Measurements from ENCODE around the gene C2CD4D.

C2CD4D gene

GRCh38 chr1:151807131-151807530, 32.5 kb downstream of the C2CD4D start:
- peaks cover 0 to 16% (median 0%) of the 10 kb centered on the region in 5 donors for H3K27me3 ChIP-seq (ENCODE audit: control insufficient read depth in 5 of 5, insufficient read depth in 4 of 5, low read length in 5 of 5)
- H3K4me3 ChIP-seq (ENCODE audit: low read depth in 1 of 5, low read length in 5 of 5), result no peak overlapping the region
- H3K9me3 ChIP-seq (ENCODE audit: control insufficient read depth in 5 of 5, low read length in 5 of 5), result no peaks in the 10 kb centered on the region
- H3K27ac ChIP-seq (ENCODE audit: low read depth, low read length), result no peak overlapping the region
- no peaks in the 10 kb centered on the region for H3K36me3 ChIP-seq (ENCODE audit: control insufficient read depth in 5 of 5, insufficient read depth in 5 of 5, low read length in 5 of 5)
- H3K9ac ChIP-seq (ENCODE audit: low read length in 5 of 5), result no peak overlapping the region
- H3K4me1 ChIP-seq (ENCODE audit: control insufficient read depth in 5 of 5, insufficient read depth in 5 of 5, low read length in 5 of 5), result peaks cover 0 to 40% (median 9%) of the 10 kb centered on the region in 5 donors

GRCh38 chr1:151806170-151806569, 33.5 kb downstream of the C2CD4D start:
- peaks cover 0 to 16% (median 5%) of the 10 kb centered on the region in 5 donors for H3K27me3 ChIP-seq (ENCODE audit: control insufficient read depth in 5 of 5, insufficient read depth in 4 of 5, low read length in 5 of 5)
- H3K9me3 ChIP-seq (ENCODE audit: control insufficient read depth in 5 of 5, low read length in 5 of 5), result no peaks in the 10 kb centered on the region
- H3K4me1 ChIP-seq (ENCODE audit: control insufficient read depth in 5 of 5, insufficient read depth in 5 of 5, low read length in 5 of 5), result peaks cover 0 to 38% (median 9%) of the 10 kb centered on the region in 5 donors
- H3K9ac ChIP-seq (ENCODE audit: low read length in 5 of 5), result no peak overlapping the region
- H3K36me3 ChIP-seq (ENCODE audit: control insufficient read depth in 5 of 5, insufficient read depth in 5 of 5, low read length in 5 of 5), result no peaks in the 10 kb centered on the region
- H3K27ac ChIP-seq (ENCODE audit: low read depth, low read length), result no peak overlapping the region
- no peak overlapping the region for H3K4me3 ChIP-seq (ENCODE audit: low read depth in 1 of 5, low read length in 5 of 5)

GRCh38 chr1:151805066-151805820, 34.4 kb downstream of the C2CD4D start, which contains the start of gene LINGO4:
Gene LINGO4, minus strand, starts transcription at chr1:151805419. Its CDS starts 2,715 bp downstream, at chr1:151802704.
- Histone ChIP-seq H3K36me3 (ENCODE audit: control insufficient read depth in 5 of 5, insufficient read depth in 5 of 5, low read length in 5 of 5) (no peaks in the 10 kb centered on the region), H3K4me3 (ENCODE audit: low read depth in 1 of 5, low read length in 5 of 5) (no peak within 1 kb of the TSS), H3K27me3 (ENCODE audit: control insufficient read depth in 5 of 5, insufficient read depth in 4 of 5, low read length in 5 of 5) (peaks cover 0 to 19% (median 10%) of the 10 kb centered on the region in 5 donors), H3K4me1 (ENCODE audit: control insufficient read depth in 5 of 5, insufficient read depth in 5 of 5, low read length in 5 of 5) (peaks cover 0 to 33% (median 9%) of the 10 kb centered on the region in 5 donors), H3K9me3 (ENCODE audit: control insufficient read depth in 5 of 5, low read length in 5 of 5) (no peaks in the 10 kb centered on the region), H3K9ac (ENCODE audit: low read length in 5 of 5) (no peak within 1 kb of the TSS), H3K27ac (ENCODE audit: low read depth, low read length) (no peak within 1 kb of the TSS)

- no peaks in the 10 kb centered on the region for H3K36me3 ChIP-seq (ENCODE audit: control insufficient read depth in 5 of 5, insufficient read depth in 5 of 5, low read length in 5 of 5)
- H3K4me1 ChIP-seq (ENCODE audit: control insufficient read depth in 5 of 5, insufficient read depth in 5 of 5, low read length in 5 of 5), result peaks cover 0 to 22% (median 6%) of the 10 kb centered on the region in 5 donors
- H3K9ac ChIP-seq (ENCODE audit: low read length in 5 of 5), result no peak overlapping the region
- peaks cover 0 to 22% (median 17%) of the 10 kb centered on the region in 5 donors for H3K27me3 ChIP-seq (ENCODE audit: control insufficient read depth in 5 of 5, insufficient read depth in 4 of 5, low read length in 5 of 5)
- H3K4me3 ChIP-seq (ENCODE audit: low read depth in 1 of 5, low read length in 5 of 5), result no peak overlapping the region
- H3K9me3 ChIP-seq (ENCODE audit: control insufficient read depth in 5 of 5, low read length in 5 of 5), result no peaks in the 10 kb centered on the region
- no peak overlapping the region for H3K27ac ChIP-seq (ENCODE audit: low read depth, low read length)
Observed at GRCh38 chr1:151803915-151804314, 35.7 kb downstream of the C2CD4D start.

GRCh38 chr1:151803164-151803563, 36.5 kb downstream of the C2CD4D start:
- H3K27ac ChIP-seq (ENCODE audit: low read depth, low read length), result no peak overlapping the region
- H3K36me3 ChIP-seq (ENCODE audit: control insufficient read depth in 5 of 5, insufficient read depth in 5 of 5, low read length in 5 of 5), result no peaks in the 10 kb centered on the region
- H3K27me3 ChIP-seq (ENCODE audit: control insufficient read depth in 5 of 5, insufficient read depth in 4 of 5, low read length in 5 of 5), result peaks cover 0 to 26% (median 18%) of the 10 kb centered on the region in 5 donors
- H3K9ac ChIP-seq (ENCODE audit: low read length in 5 of 5), result no peak overlapping the region
- H3K4me1 ChIP-seq (ENCODE audit: control insufficient read depth in 5 of 5, insufficient read depth in 5 of 5, low read length in 5 of 5), result peaks cover 0 to 22% (median 6%) of the 10 kb centered on the region in 5 donors
- H3K9me3 ChIP-seq (ENCODE audit: control insufficient read depth in 5 of 5, low read length in 5 of 5), result no peaks in the 10 kb centered on the region
- no peak overlapping the region for H3K4me3 ChIP-seq (ENCODE audit: low read depth in 1 of 5, low read length in 5 of 5)

- Histone ChIP-seq H3K9ac (ENCODE audit: low read length in 5 of 5) (no peak overlapping the region), H3K27me3 (ENCODE audit: control insufficient read depth in 5 of 5, insufficient read depth in 4 of 5, low read length in 5 of 5) (peaks cover 0 to 30% (median 18%) of the 10 kb centered on the region in 5 donors), H3K4me1 (ENCODE audit: control insufficient read depth in 5 of 5, insufficient read depth in 5 of 5, low read length in 5 of 5) (peaks cover 0 to 22% (median 6%) of the 10 kb centered on the region in 5 donors), H3K4me3 (ENCODE audit: low read depth in 1 of 5, low read length in 5 of 5) (no peak overlapping the region), H3K36me3 (ENCODE audit: control insufficient read depth in 5 of 5, insufficient read depth in 5 of 5, low read length in 5 of 5) (peaks cover 0 to 2% (median 0%) of the 10 kb centered on the region in 5 donors), H3K27ac (ENCODE audit: low read depth, low read length) (no peak overlapping the region), H3K9me3 (ENCODE audit: control insufficient read depth in 5 of 5, low read length in 5 of 5) (no peaks in the 10 kb centered on the region)
Observed at GRCh38 chr1:151802372-151802771, 37.2 kb downstream of the C2CD4D start.

GRCh38 chr1:151801846-151802245, 37.8 kb downstream of the C2CD4D start:
- peaks cover 0 to 2% (median 0%) of the 10 kb centered on the region in 5 donors for H3K36me3 ChIP-seq (ENCODE audit: control insufficient read depth in 5 of 5, insufficient read depth in 5 of 5, low read length in 5 of 5)
- no peak overlapping the region for H3K4me3 ChIP-seq (ENCODE audit: low read depth in 1 of 5, low read length in 5 of 5)
- no peak overlapping the region for H3K9ac ChIP-seq (ENCODE audit: low read length in 5 of 5)
- peaks cover 0 to 22% (median 6%) of the 10 kb centered on the region in 5 donors for H3K4me1 ChIP-seq (ENCODE audit: control insufficient read depth in 5 of 5, insufficient read depth in 5 of 5, low read length in 5 of 5)
- H3K27me3 ChIP-seq (ENCODE audit: control insufficient read depth in 5 of 5, insufficient read depth in 4 of 5, low read length in 5 of 5), result peaks cover 0 to 30% (median 18%) of the 10 kb centered on the region in 5 donors
- H3K9me3 ChIP-seq (ENCODE audit: control insufficient read depth in 5 of 5, low read length in 5 of 5), result no peaks in the 10 kb centered on the region
- H3K27ac ChIP-seq (ENCODE audit: low read depth, low read length), result no peak overlapping the region

- no peak overlapping the region for H3K9ac ChIP-seq (ENCODE audit: low read length in 5 of 5)
- peaks cover 0 to 30% (median 18%) of the 10 kb centered on the region in 5 donors for H3K27me3 ChIP-seq (ENCODE audit: control insufficient read depth in 5 of 5, insufficient read depth in 4 of 5, low read length in 5 of 5)
- no peak overlapping the region for H3K27ac ChIP-seq (ENCODE audit: low read depth, low read length)
- peaks cover 0 to 22% (median 6%) of the 10 kb centered on the region in 5 donors for H3K4me1 ChIP-seq (ENCODE audit: control insufficient read depth in 5 of 5, insufficient read depth in 5 of 5, low read length in 5 of 5)
- H3K4me3 ChIP-seq (ENCODE audit: low read depth in 1 of 5, low read length in 5 of 5), result no peak overlapping the region
- H3K36me3 ChIP-seq (ENCODE audit: control insufficient read depth in 5 of 5, insufficient read depth in 5 of 5, low read length in 5 of 5), result peaks cover 0 to 2% (median 0%) of the 10 kb centered on the region in 5 donors
- H3K9me3 ChIP-seq (ENCODE audit: control insufficient read depth in 5 of 5, low read length in 5 of 5), result no peaks in the 10 kb centered on the region
Observed at GRCh38 chr1:151801310-151801820, 38.3 kb downstream of the C2CD4D start.

- Histone ChIP-seq H3K4me1 (ENCODE audit: control insufficient read depth in 5 of 5, insufficient read depth in 5 of 5, low read length in 5 of 5) (peaks cover 0 to 22% (median 6%) of the 10 kb centered on the region in 5 donors), H3K4me3 (ENCODE audit: low read depth in 1 of 5, low read length in 5 of 5) (no peak overlapping the region), H3K9ac (ENCODE audit: low read length in 5 of 5) (peak overlapping the region in 1 of 5 donors; percentile 10), H3K36me3 (ENCODE audit: control insufficient read depth in 5 of 5, insufficient read depth in 5 of 5, low read length in 5 of 5) (peaks cover 0 to 2% (median 0%) of the 10 kb centered on the region in 5 donors), H3K27ac (ENCODE audit: low read depth, low read length) (no peak overlapping the region), H3K9me3 (ENCODE audit: control insufficient read depth in 5 of 5, low read length in 5 of 5) (no peaks in the 10 kb centered on the region), H3K27me3 (ENCODE audit: control insufficient read depth in 5 of 5, insufficient read depth in 4 of 5, low read length in 5 of 5) (peaks cover 0 to 30% (median 18%) of the 10 kb centered on the region in 5 donors)
Observed at GRCh38 chr1:151800830-151801229, 38.8 kb downstream of the C2CD4D start.
